T1000 (cell line): ENCODE data around the gene DNAH12.

Experiments
- DNase-seq: peaks from one replicate; lab custom pipeline; 2025; ENCODE audit warnings: mixed read lengths; lab: John Stamatoyannopoulos, UW

DNAH12 gene

DNA sequence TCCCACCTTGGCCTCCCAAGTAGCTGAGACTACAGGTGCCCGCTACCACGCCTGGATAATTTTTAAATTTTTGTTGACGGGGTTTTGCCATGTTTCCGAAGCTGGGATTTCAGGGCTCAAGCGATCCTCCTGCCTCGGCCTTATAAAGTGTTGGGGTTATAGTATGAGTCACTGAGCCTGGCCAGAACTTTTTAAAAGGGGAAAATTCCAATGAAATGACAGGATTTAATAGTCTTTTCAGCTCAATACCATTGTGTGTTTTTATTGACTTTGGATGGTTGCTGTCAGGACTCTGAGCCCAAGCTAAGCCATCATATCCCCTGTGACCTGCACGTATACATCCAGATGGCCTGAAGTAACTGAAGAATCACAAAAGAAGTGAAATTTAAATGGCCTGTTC lies 240.6 kb downstream of the DNAH12 start:
- DNase-seq: peak; percentile 23

GRCh38 chr3:57298041-57298440 lies 246.1 kb downstream of the DNAH12 start:
- peak; percentile 18 for DNase-seq

DNA sequence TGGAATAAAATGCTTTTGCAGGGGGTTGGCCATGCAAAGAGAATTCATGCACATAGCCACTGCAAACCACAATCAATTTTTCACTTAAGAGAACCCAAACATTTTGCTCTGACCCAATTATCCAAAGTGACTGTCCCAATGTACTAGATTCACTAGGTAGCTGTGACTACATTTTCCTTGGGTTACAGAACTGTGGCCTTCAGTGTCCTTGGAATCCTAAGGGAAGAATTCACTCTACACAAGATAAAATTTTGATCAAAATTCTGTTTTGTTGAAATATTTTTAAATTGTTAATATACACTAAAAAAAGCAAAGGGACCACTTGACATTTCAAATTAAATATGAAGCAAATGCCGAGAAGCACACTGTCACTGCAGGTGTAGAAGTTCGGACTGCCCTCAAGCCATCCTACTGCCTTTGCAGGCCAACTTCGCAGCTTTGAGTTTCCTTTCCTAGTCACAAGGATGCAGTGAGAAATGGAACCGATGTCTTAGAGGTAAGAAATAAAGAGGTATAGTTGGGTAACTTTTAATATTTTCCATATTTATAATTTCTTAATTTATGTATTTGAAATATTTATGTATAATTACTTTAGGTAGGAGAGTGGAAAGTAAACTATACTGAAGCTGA lies 251.1 kb downstream of the DNAH12 start:
- no peak for DNase-seq

DNA sequence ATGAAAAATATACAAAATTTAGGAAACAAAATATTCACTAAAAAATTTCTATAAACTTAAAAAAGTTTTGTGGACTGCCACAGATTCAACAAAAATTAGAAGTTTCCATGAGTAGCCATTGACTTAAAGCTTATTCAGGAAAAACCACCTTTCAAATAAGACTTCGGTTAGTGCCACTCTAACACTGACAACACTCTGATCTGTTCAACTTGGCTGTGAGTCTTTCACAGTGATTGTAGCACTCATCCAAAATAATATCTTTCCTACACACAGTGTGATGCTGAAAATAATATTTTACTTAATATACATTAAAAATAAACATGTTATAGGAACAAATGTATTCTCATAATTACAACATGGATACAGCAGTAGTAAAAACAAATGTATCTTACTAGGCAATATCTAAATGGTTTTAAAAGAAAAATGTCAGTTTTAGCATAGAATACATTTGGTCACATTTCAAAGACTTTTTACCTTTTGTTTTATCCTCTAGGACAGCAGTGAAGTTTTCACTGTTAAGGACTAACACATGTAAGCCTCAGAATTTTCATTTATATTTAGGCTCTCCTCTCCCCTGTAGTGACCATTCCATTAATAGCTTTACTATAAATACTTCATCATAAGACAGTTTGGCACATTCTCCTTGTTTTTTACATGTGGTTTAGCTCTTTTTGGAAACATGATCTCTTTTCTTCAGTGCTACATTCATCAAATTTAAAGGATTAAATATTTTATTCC lies 251.8 kb downstream of the DNAH12 start, which contains the start of gene ASB14:
TSS of gene ASB14 (minus strand) at position 527 of the 738 bp plus-strand sequence. CDS start 652 bp downstream, outside the sequence.
- DNase-seq: no peak

DNA sequence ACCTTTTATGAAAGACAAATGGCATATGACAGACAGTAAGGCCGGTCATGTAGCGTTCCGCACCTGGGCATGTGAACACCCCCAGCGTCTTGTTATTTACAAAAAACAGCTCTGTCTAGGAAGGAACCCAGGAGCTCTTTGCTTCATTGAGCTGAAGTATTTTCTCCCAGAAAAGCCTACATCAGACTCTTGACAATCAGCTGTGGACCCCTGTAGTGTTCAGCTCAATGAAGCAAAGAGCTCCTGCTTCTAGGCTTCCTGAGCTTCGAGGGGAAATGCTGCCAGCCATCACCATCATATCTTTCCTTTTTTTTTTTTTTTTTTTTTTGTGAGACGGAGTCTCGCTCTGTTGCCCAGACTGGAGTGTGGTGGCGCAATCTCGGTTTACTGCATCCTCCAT lies 255.7 kb downstream of the DNAH12 start:
- no peak for DNase-seq

- no peak for DNase-seq
Observed at GRCh38 chr3:57287205-57287604, 256.9 kb downstream of the DNAH12 start.

DNA sequence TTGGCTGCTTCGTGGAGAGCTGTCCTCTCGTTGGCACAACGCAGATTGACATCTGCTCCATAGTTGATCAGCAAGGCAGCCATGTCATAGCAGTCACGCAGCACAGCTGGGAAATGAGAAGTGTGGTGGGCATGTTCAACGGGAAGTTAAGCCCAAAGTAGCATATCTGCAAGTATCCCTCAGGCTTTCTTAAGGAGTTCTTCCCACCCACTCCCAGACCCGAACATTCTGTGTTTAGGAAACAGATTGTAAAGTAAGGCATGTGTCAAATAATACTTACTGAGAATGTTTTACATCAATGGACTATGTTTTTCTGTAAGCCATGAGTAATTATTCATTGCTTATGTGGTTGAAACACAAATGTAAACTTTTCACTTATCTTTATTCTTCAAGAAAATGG lies 260.8 kb downstream of the DNAH12 start:
- DNase-seq: no peak

DNA sequence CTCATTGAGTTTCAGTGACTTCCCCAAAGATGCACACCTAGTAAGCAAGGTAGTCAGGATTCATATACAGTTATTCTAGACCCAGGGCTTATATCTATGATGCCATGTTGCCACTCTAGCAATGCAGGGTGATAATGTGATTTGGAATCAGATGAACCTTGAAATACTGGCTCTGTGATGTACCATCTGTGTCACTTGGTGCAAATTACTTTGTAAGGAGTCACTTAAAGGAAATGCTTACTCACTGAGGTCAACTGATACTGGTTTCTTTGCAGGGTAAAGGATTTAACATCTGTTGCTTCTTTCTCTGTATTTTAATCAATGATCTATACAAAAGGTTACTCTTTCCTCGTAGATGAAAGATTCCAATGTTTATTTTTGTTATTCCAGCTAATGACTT lies 262.4 kb downstream of the DNAH12 start:
- DNase-seq: no peak

- DNase-seq: no peak
Observed at GRCh38 chr3:57279685-57280084, 264.5 kb downstream of the DNAH12 start.

DNA sequence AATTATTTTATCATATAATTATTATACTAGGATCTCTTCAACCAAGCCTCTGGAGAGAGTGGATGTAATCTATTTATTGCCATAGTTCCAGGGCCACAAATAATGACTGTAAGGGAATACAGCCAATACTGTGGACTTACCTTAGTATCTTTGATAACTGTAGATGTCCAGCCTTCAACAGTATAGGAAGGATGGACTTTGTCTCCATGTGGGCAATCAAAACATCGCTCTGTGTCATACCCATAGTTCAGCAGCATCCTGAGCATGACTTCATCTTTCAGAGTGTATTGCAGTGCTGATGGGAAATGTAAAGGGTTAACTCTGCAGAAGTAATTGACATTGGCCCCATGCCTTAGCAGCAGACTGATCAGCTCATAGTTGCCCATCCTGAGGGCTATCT lies 265.9 kb downstream of the DNAH12 start:
- no peak for DNase-seq

- no peak for DNase-seq
Observed at GRCh38 chr3:57275393-57275792, 268.8 kb downstream of the DNAH12 start.

DNA sequence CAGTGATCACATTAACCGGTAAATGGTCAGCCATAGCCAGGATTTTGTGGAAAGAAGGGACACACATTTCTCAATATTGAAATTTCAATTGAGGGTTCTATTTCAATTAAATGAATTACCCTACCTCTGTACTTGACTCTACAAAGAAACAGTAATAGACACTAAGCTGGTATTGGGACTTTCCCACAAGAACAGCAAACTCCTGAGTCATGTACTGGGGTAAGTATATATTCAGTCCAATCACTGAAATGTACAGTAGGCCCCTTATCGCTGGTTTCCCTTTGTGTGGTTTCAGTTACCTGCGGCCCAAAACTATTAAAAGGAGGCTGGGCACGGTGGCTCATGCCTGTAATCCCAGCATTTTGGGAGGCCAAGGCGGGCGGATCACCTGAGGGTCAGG lies 269.3 kb downstream of the DNAH12 start:
- no peak for DNase-seq

- no peak for DNase-seq
Observed at GRCh38 chr3:57268416-57268815, 275.7 kb downstream of the DNAH12 start.

DNA sequence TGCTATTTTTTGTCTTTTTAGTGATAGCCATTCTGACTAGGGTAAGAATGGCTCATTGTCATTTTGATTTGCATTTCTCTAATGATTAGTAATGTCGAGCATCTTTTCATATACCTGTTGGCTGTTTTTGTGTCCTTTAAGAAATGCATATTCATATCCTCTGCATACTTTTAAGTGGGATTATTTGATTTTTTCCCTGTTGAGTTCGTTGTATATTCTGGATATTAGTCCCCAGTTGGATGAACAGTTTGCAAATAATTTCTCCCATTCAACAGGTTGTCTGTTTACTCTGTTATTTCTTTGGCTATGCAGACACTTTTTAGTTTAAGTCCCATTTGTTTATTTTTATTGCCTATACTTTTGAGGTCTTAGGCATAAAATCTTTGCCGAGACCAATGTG lies 282.2 kb downstream of the DNAH12 start:
- DNase-seq: no peak

DNA sequence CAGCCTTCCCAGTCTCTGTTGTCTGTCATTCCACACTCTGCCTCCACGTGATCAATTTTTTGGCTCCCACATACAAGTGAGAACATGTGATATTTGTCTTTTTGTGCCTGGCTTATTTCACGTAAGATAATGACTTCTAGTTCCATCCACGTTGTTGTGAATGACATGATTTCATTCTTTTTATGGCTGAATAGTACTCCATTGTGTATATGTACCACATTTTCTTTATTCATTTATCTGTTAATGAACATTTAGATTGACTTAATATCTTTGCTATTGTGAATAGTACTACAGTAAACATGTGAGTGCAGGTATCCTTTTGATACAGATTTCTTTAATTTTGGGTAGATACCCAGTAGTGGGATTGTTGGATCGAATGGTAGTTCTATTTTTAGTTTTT lies 283.0 kb downstream of the DNAH12 start:
- no peak for DNase-seq

DNA sequence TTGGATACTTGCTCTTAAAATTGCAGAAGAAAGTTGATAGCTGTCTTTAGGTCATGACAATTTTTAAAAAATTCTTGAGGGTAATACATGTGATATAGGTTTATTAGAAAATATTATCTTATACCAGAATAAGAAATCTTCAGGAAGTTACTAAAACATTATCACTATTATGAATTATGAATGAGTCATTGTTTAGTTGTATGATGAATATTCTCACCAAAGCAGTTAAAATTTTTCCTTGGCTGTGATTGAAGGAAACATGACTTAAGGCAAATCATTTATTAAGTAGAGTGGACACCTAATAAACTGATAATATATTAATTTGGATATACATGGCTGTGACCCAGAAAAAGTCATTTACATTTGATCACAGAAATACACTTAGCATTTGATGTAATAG lies 286.5 kb downstream of the DNAH12 start:
- no peak for DNase-seq

GRCh38 chr3:57256844-57257243 lies 287.3 kb downstream of the DNAH12 start:
- no peak for DNase-seq

DNA sequence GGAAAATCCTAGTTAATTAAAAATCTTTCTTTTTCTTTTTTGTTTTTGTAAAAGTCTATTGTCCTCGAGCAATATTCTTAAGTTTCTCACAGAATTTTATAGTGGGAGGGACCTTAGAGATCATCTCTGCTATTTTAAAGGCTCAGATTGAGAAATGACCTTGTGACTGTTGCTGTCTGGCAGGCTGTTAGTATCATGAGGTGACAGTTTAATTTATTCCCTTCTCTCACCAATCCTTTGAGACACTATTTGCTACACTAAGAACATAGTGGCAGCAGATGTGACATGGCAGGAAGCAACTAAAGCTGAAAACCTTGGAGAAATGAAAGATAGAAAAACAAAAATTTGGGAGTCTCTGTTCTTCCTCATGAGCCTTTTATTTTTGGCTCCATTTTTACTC lies 291.7 kb downstream of the DNAH12 start:
- no peak for DNase-seq

GRCh38 chr3:57244946-57245345 lies 299.2 kb downstream of the DNAH12 start:
- DNase-seq: no peak
